HuH-7.5 (cell line): ENCODE measurements around the gene RASGRP3.

ENCODE experiments used
- DNase-seq: peaks from one replicate; pipeline ENCODE4 v3.0.0; 2011; ENCODE audit warnings: low spot score

Gene RASGRP3

DNA sequence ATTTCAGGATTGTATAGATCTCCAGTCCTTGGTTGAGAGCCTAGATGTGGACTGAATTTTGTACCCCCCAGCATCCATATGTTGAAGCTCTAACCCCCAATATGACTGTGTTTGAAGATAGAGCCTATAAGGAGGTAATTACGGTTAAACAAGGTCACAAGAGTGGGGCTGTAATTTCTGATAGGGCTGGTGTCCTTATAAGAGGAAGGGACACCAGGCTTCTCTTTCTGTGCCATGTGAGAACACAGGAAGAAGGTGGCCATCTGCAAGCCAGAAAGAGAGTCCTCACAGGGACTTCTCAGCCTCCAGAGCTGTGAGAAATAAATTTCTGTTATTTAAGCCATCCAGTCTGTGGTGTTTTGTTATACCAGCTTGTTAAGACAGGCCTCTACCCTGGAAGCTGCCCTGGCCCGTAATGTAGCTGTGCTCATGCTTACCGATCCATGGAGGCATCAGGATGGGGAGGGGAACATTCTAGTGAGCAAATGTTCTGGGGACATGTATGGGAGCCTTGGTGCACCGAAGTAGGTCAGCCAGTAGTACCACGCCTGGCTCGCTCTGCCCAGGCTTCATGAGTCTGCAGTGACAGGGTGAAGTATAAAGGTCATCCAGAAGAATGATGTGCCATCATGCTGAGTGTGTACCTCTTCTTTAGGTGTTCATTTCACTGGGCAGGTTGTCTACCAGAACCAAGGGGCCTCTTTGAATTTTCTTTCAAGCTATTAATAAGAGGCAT is 16.1 kb downstream of the RASGRP3 start:
- no peak for DNase-seq

DNA sequence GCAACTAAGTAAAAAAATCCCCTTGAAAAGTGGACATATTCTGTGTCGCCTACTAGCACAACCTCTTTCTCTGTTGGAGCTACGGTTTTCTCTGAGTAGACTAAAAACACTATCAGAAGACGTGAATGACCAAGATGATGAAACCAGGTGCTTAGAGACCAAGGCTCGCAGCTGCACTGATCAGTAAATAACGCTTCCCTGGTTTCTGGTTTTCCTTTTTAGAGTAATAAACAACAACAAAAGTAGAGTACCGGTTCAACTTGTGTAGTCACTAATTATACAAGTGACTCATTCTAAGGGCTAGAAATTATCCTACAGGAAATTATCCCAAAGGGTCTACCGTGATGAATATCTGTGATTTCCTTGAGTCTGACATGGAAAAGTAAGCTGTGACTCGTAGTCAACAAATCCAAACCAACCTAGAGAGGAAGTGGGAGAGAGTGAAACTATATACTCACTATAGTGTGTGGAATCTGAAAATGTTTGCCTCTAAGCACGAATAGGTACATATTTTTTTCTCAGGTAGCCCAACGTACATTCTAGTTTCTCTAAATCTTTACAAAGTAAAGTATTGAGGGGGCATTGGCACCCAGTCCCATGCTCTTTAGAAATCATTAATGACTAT is 17.8 kb downstream of the RASGRP3 start:
- no peak for DNase-seq

GRCh38 chr2:33494877-33495641 is 18.6 kb downstream of the RASGRP3 start:
- DNase-seq = no peak

DNA sequence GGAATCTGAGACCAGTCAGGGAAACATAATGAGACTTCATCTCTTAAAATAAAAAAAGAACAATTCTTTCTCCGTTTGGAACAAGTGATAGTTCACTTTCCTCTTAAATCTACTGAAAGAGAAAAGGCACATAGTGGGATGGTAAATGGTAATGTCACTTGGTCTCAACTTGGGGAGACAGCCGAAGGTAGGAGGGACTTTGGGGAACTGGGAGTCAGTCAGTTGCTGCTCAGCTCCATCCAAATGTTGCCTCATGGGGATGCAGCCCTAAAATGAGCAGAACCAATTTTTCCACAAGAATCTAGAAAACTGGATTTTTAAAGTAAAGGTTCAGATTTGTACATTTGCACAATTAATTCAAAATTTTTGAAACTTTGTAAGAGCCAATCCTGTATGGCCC is 19.2 kb downstream of the RASGRP3 start:
- no peak for DNase-seq

- no peak for DNase-seq
Measured at GRCh38 chr2:33496150-33496549, 19.7 kb downstream of the RASGRP3 start.

DNA sequence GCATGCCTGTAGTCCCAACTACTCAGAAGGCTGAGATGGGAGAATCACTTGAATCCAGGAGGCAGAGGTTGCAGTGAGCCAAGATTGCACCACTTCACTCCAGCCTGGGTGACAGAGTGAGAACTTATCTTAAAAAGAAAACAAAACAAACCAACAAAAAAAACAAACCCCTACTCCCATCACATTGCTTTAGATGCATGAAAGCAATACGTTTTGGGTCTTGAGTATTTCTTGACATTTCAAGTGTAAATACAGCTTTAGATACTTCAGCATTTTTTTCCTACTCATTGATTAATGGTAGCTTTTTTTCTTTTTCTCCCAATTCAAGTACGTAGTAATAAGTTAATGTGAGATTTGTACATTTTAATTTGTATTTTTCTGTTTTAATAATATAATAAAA is 20.3 kb downstream of the RASGRP3 start:
- no peak for DNase-seq

- no peak for DNase-seq
Measured at GRCh38 chr2:33497221-33497650, 20.8 kb downstream of the RASGRP3 start.

DNA sequence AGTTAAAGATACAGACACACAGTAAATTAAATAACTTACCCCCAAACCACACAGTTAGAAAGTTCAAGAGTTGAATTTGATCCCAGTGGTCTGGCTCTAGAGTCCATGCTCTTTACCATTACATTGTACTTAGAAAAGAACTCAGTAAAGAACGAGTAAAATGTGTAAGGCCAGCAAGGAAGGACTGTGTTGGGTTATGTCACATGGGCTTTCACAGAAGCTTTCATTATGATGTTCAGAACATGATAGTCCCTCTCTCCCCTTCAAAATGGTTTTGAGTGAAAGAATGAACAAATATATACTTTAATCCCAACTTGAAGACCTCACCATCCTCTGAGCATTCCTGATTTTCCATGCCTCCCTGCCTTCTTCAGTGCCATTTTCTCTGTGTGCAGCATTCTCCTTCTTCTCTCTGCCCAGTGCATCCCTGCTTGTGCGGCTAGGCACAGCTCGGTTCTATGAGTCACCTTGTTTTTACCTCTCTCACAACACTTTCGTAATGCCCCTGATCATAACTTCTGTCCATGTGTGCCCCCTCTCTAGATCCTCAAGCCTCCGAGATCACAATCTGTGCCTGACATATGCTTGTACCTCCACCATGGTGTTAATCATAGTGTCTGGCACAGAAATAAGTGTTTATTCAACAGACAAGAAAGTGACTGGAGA is 22.0 kb downstream of the RASGRP3 start:
- DNase-seq = no peak

- DNase-seq = no peak
Measured at GRCh38 chr2:33500177-33500576, 23.7 kb downstream of the RASGRP3 start.

DNA sequence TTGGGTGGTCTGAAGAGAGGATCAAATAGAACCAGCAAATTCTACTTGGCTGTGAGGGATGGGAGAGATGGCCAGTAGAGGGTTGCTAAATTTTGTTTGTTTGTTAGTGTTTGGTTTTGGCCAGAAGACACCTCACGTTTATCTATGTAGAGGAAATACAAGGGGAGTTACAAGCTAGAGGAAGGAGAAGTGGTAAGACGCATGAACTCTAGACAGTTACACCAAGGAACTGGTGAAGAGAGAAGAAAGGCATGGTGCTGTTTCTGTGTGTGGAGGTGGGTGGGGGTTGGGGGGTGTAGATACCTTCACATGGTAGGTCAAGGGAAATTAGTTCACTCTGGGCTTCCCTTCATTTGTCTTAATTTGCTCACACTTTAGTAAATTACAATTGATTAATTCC is 25.6 kb downstream of the RASGRP3 start:
- DNase-seq = no peak

- DNase-seq = no peak
Measured at GRCh38 chr2:33503002-33503401, 26.6 kb downstream of the RASGRP3 start.

DNA sequence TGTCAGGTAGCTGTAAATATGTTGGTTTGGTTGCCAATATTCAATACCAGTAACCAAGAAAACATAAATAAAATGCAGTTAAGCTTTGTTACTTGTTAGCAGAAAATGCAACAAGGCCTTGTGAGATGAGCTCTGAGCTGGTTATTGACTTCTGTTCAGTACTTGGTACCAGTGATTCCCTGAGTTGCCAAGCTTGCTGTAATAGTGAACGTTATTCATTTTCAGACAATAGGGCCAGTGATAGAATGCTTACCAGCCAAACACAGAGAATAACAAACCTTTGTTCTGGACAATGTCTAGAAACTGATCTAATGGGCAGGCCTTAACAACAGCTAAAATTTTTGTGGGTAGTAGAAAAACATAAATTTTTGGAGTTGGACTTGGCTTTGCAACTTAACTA is 29.5 kb downstream of the RASGRP3 start:
- no peak for DNase-seq

- DNase-seq = no peak
Measured at GRCh38 chr2:33509908-33510585, 33.6 kb downstream of the RASGRP3 start.

DNA sequence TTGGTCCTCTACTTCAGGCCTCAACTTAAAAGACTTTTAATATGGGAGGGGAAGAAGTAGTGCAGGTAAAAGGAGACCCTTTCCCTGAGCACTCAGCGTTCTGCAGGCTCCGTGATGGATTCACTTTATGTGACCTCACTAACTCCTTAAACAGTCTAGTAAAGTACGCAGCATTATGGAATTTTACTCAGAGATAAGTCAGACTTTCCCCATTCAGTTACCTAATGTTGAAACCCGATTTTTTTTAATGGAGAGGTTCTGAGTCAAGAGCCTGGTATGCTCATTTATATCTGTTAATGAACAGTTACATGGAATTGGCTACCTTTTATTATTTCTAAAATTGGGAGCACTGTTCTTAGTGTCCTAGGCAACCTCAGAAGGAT is 34.1 kb downstream of the RASGRP3 start:
- DNase-seq = no peak

DNA sequence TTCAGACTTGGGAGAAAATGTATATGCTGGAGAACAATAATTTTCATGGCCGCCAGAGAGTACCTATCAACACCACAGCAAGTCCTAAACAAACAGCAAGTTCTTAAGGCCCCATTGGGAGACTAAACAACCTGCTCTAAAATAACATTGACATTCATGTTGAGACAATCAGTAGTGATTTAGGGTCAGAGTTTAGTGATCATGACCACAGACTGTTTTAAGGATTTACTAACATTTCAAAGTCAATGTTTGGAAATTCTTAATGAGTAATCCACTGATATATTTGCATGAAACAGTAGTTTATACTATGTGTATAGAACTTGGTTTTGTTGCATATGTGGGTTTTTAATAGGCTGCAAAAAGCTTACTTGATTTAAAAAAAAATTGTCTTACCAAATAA is 34.7 kb downstream of the RASGRP3 start:
- DNase-seq = no peak

GRCh38 chr2:33512112-33512511 is 35.7 kb downstream of the RASGRP3 start:
- DNase-seq = no peak

GRCh38 chr2:33513480-33513879 is 37.0 kb downstream of the RASGRP3 start:
- DNase-seq = no peak

- no peak for DNase-seq
Measured at GRCh38 chr2:33516456-33516995, 40.1 kb downstream of the RASGRP3 start.

- no peak for DNase-seq
Measured at GRCh38 chr2:33518200-33518599, 41.8 kb downstream of the RASGRP3 start.

DNA sequence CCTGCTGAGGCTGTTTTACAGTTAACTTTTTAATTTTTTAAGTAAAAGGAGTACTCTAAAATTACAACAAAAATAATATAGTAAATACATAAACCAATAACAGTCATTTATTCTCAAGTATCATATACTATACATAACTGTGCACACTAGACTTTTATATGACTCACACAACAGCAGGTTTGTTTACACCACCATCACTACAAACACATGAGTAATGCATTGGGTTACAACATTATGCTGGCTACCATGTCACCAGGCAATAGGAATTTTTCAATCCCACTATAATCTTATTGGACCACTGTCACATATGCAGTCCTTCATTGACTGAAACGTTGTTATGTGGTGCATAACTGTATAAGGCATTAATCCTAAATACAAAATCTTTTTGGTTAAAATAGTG is 42.5 kb downstream of the RASGRP3 start:
- no peak for DNase-seq

DNA sequence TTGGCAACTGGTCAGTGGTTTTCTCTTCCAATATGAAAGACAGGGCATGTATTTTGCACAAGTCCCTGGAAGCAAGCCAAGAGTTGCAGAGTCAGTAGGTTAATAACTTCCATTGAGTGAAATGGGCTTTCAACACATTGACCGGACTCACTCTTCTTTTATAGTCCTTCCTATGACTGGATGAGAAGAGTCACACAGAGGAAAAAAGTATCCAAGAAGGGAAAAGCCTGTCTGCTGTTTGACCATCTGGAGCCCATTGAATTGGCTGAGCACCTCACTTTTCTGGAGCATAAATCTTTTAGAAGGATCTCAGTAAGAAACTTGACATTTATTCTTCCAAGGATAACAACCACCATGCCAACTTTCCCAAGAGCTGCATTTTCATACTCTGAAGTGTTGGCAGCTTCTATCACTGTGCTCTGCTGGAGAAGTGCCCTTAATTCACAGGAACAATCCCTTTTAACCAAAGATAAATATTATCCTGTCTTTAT is 45.4 kb downstream of the RASGRP3 start:
- no peak for DNase-seq

DNA sequence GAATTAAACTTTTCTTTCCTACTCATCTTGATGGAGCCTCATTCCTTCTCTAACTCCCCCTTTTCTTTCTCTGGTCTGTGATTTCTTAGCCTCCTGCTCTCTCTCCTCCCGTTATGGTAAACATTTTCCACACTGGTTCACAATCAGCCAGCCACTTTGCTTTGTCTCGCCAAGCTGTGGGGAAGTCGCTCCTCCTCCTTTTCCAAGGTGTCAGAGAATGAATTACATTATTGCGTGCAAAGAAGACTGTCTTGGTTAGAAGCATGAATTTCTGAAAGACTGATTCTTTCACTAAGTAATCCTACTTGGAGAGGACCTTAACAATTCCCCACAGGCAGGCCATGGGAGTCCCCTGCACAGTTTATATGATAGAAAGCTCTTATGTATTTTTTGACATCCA is 46.1 kb downstream of the RASGRP3 start:
- no peak for DNase-seq
